Esophagus squamous epithelium (tissue), 5 donors: ENCODE measurements around the gene UTS2. TPM values are rescaled to one million over a fixed set of nuclear protein-coding genes. Genes with fewer than 3 reads are reported as not detected.

Source experiments
- DNase-seq: peaks from one replicate; lab custom pipeline; 2025; lab: John Stamatoyannopoulos, UW
- H3K27ac ChIP-seq, 4 donors: fragments of 200-600 bp; sonication (generic); one replicate each; pipeline ENCODE4 v1.5.1; 2016 to 2019; ENCODE audit warnings: mild to moderate bottlenecking in 1 of 4
- H3K27me3 ChIP-seq, 4 donors: fragments of 200-600 bp; sonication (generic); 1 replicate in 3 of 4; 2 replicates in 1 of 4; pipeline versions ENCODE4 v1.5.1 to v1.6.0; 2017 to 2021; ENCODE audit warnings: antibody characterized with exemption in 1 of 4
- H3K36me3 ChIP-seq, 3 donors: fragments of 200-600 bp; sonication (generic); one replicate each; pipeline ENCODE4 v1.5.1; 2016 to 2019
- H3K4me1 ChIP-seq, 3 donors: fragments of 200-600 bp; sonication (generic); one replicate each; pipeline ENCODE4 v1.5.1; 2017 to 2019
- H3K4me3 ChIP-seq, 4 donors: fragments of 200-600 bp; sonication (generic); 1 replicate in 3 of 4; 2 replicates in 1 of 4; pipeline ENCODE4 v1.5.1; 2016 to 2019; ENCODE audit warnings: mild to moderate bottlenecking in 2 of 4, moderate library complexity in 1 of 4
- H3K9me3 ChIP-seq, 3 donors: fragments of 200-600 bp; sonication (generic); one replicate each; pipeline ENCODE4 v1.5.1; 2016 to 2019
- POLR2A ChIP-seq, 4 donors: fragments of 450-650 bp; IDR thresholded peaks; one replicate each; pipeline ENCODE4 v1.6.1; 2017; ENCODE audit warnings: antibody characterized with exemption in 4 of 4, mild to moderate bottlenecking in 4 of 4, moderate library complexity in 3 of 4
- WGBS, 2 donors: methylation state at CpG; one replicate each; pipeline ENCODE4 v1.1.5; 2018; 5-methylcytosine and 5-hydroxymethylcytosine counted together
- intact Hi-C: fragments of 100-400 bp; cut with DNase I; formaldehyde crosslinking; loops from one replicate; pipeline ENCODE4 v1.15.0; 2022
- total RNA-seq, 4 donors: library from RNA; depleted of rRNA; stranded (reverse); fragments of >200 nt; gene quantifications; one replicate each; pipeline ENCODE4 v1.1.0, GENCODE V29; 2016
- TF ChIP-seq, protein P1 (sequence below), 6 experiments: fragments of 450-650 bp in 4 of 6; fragments of 200-600 bp in 2 of 6; sonication (generic) in 2 of 6; IDR thresholded peaks; one replicate each; pipeline ENCODE4 v1.5.1; 2016 to 2019; ENCODE audit warnings: antibody characterized with exemption in 6 of 6, mild to moderate bottlenecking in 4 of 6, moderate library complexity in 4 of 6
- donor health status: DM: yes; HTN: yes; CAD: no.

UTS2 gene
- total RNA-seq, 4 donors from 2014 or later: not detected

DNA sequence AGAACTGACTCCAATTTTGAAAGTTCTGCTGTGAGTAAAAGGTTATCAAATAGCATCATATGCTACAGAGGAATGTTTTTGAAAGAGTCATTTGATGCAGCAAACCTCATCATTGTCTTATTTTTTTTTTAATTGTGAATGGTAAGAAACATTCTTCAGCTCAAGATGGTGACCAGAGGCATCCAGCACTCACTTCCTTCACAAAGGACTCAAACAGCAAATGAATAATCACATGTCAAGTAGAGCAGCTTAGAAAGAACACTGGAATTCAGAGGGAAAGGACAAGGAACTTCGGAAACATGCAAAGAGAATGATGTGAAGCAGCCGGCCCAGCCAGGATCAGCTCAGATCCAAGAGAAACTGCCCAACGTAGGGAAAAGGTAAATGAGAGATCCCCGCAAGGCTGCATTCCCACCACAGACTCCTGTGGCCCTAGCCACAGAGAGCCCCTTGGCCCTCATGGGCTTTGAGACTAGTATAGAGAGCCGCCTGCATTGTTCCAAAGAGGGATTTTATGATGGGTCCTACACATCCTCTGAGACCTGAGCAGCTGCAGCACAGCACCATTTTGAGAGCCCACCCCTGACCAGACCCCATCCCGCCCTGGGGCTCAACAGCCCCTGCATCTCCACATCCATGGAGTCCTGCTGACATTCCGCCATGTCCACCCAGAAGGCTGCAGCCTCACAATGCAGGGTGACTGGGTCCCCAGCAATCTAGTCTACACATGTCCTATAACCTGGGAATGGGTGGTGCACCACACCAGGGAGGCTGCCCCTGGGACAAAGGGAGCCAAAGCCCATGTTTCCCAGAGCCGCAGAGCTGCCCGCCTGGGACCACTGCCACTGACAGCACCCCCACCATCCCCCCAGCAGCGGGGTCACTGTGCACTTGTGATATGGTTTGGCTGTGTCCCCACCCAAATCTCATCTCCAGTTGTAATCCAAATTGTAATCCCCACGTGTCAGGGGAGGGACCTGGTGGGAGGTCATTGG, 21.2 kb upstream of the UTS2 start:
- intact Hi-C loops: no loop called here
- no peak for DNase-seq
- H3K36me3 ChIP-seq: no peaks in the 10 kb centered on the region

DNA sequence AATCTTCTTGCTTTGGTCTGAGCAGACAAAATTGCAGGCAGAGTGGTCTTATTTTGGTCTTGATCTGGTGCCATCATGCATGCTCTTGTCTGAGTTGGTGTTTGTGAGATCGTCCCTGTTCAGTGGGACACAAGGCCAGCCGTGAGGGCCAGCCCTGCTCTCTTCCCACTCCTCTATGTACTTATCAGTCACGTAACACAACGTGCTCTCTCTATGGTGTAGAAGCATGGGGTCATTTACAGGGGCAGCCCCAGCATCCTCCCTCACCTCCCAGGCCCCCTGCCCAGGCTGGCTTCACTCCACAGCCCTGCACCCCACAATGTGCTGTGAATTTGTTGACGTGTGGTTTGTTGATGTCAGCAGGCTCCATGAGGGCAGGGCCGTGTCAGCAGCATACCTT, 18.3 kb upstream of the UTS2 start:
- TF ChIP-seq, protein P1, sequence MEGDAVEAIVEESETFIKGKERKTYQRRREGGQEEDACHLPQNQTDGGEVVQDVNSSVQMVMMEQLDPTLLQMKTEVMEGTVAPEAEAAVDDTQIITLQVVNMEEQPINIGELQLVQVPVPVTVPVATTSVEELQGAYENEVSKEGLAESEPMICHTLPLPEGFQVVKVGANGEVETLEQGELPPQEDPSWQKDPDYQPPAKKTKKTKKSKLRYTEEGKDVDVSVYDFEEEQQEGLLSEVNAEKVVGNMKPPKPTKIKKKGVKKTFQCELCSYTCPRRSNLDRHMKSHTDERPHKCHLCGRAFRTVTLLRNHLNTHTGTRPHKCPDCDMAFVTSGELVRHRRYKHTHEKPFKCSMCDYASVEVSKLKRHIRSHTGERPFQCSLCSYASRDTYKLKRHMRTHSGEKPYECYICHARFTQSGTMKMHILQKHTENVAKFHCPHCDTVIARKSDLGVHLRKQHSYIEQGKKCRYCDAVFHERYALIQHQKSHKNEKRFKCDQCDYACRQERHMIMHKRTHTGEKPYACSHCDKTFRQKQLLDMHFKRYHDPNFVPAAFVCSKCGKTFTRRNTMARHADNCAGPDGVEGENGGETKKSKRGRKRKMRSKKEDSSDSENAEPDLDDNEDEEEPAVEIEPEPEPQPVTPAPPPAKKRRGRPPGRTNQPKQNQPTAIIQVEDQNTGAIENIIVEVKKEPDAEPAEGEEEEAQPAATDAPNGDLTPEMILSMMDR (IDR thresholded peaks at IDR 0.05): no peak
- no peak for TF ChIP-seq POLR2A (IDR thresholded peaks at IDR 0.05)
- DNase-seq: no peak
- H3K36me3 ChIP-seq: no peaks in the 10 kb centered on the region
- no peak overlapping the region for H3K27ac ChIP-seq
- H3K9me3 ChIP-seq: no peaks in the 10 kb centered on the region
- intact Hi-C loops: no loop called here
- 69 to 76% methylated on average over 6 of the region's 6 CpGs for WGBS, 2 donors
- H3K4me1 ChIP-seq: no peaks in the 10 kb centered on the region
- no peak overlapping the region for H3K4me3 ChIP-seq
- peaks cover 0 to 6% (median 0%) of the 10 kb centered on the region in 4 donors for H3K27me3 ChIP-seq

More for the DNA sequence above, 21.2 kb upstream of the UTS2 start:
- H3K27me3 ChIP-seq: peaks cover 0 to 6% (median 0%) of the 10 kb centered on the region in 4 donors
- no peaks in the 10 kb centered on the region for H3K4me1 ChIP-seq
- H3K9me3 ChIP-seq: no peaks in the 10 kb centered on the region
- TF ChIP-seq, protein P1 (IDR thresholded peaks at IDR 0.05): no peak
- no peak for TF ChIP-seq POLR2A (IDR thresholded peaks at IDR 0.05)
- WGBS, 2 donors: 58 to 80% methylated on average over 6 to 9 of the region's 11 CpGs
- no peak overlapping the region for H3K27ac ChIP-seq
- no peak overlapping the region for H3K4me3 ChIP-seq

DNA sequence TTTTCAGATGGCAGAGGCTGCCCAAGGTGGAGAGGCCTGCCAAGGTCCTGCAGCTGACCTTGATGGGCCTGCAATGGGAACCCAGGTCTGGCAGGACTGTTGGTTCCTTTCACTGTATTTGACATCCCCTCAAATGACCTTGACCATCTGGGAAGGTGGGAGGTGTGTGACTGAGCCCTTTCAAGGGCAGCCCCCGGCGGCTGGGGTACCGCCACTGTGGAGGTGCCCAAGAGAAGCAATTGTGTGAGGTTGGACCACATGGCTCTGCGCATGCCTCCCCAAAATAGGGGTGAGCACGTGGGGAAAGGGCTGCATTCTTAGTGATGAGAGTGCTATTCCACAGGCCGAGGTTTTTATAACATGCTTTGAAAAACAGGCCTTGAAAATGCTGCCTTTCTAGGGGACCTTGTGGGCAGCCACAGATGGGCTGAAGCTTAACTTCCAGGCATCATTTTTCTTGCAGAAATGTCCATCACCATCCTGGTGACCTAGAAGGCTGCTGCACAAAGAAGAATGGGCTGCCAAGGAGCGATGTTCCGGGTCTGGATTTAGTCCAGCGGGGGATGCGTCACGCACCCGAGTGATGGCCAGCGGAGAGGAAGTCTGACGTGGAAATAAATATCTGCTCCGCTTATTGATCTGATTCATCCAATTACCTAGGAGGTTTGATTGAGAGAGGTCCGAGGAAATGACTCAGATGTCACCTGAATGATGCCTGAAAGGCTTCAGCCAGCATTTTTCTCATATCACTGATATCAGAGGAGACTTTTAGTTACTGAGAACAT, 16.5 kb upstream of the UTS2 start:
- WGBS, 2 donors: 88 to 93% methylated on average over 7 to 16 of the region's 16 CpGs
- H3K27me3 ChIP-seq: peaks cover 0 to 5% (median 0%) of the 10 kb centered on the region in 4 donors
- intact Hi-C loops: no loop called here
- H3K27ac ChIP-seq: no peak overlapping the region
- TF ChIP-seq, protein P1 (IDR thresholded peaks at IDR 0.05): no peak
- no peak for TF ChIP-seq POLR2A (IDR thresholded peaks at IDR 0.05)
- no peaks in the 10 kb centered on the region for H3K9me3 ChIP-seq
- H3K4me3 ChIP-seq: no peak overlapping the region
- no peaks in the 10 kb centered on the region for H3K36me3 ChIP-seq
- no peak for DNase-seq
- H3K4me1 ChIP-seq: no peaks in the 10 kb centered on the region

DNA sequence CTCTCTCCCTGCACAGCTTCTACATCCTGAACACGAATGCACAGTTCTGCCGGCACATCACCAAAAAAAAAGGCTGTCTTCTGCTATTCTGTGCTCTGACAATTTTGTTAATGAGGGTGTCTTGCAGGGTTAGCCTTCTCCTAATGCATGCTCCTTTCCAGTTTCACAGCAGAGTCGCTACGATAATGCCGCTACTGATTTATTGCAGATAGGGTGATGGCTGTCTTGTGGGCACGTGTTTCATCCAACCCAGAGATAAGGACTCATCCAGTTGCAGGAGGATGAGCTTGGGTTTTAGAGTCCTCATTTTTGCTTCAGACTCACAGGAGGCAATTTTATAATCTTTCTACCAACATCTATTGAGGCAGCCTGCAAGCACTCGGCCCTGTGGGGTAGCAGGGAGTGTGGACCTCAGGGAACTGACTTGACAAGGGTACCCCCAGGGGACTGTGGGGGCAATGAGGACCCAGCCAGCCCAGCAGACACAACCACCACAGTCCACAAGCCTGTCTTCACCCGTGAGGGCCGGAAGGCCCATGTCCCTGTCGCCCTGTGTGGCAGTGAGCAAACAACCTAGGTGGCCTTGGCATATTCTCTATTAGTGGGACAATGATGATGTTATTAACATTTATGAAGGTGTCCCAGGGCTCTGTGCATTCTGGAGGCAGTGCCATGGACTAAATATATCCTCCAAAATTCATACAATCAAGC, 15.4 kb upstream of the UTS2 start:
- Histone ChIP-seq H3K36me3 (no peaks in the 10 kb centered on the region), H3K9me3 (no peaks in the 10 kb centered on the region), H3K4me1 (no peaks in the 10 kb centered on the region), H3K27ac (no peak overlapping the region), H3K27me3 (no peaks in the 10 kb centered on the region), H3K4me3 (no peak overlapping the region)
- DNase-seq: no peak
- 64 to 69% methylated on average over 5 of the region's 10 CpGs for WGBS, 2 donors
- intact Hi-C loops: no loop called here
- no peak for TF ChIP-seq POLR2A (IDR thresholded peaks at IDR 0.05)
- TF ChIP-seq, protein P1 (IDR thresholded peaks at IDR 0.05): no peak
